ENCODE results near the gene ANKRD27.
"Not testable (repeated sequence)": the region's sequence is repeated elsewhere in the genome, so short reads cannot be mapped to it uniquely, and the experiment has no call there.

Gene ANKRD27

GRCh38 chr19:32688311-32688710 is 13.3 kb upstream of the ANKRD27 start:
- DNase-seq (ENCODE audit: low spot score) = no peak

GRCh38 chr19:32687681-32688080 is 12.7 kb upstream of the ANKRD27 start:
- no peak for DNase-seq (ENCODE audit: low spot score)

- DNase-seq (ENCODE audit: low spot score) = no peak
These were observed 12.0 kb upstream of the ANKRD27 start for GRCh38 chr19:32686847-32687475.

GRCh38 chr19:32682317-32682716 is 7.3 kb upstream of the ANKRD27 start:
- no peak for DNase-seq (ENCODE audit: low spot score)

- no peak for DNase-seq (ENCODE audit: low spot score)
These were observed 6.0 kb upstream of the ANKRD27 start for GRCh38 chr19:32680986-32681385.

GRCh38 chr19:32677657-32678056 is 2.7 kb upstream of the ANKRD27 start:
- DNase-seq (ENCODE audit: low spot score) = no peak

GRCh38 chr19:32676895-32677359 is 1.9 kb upstream of the ANKRD27 start:
- no peak for DNase-seq (ENCODE audit: low spot score)

- no peak for DNase-seq (ENCODE audit: low spot score)
These were observed 1.4 kb upstream of the ANKRD27 start for GRCh38 chr19:32676186-32676894.

GRCh38 chr19:32675720-32676185 is 773 bp upstream of the ANKRD27 start, which contains the start of gene RGS9BP:
Gene RGS9BP, plus strand, starts transcription at chr19:32675848. Its CDS starts 416 bp downstream, at chr19:32676264.
- DNase-seq (ENCODE audit: low spot score) = peak; percentile 65

- no peak for DNase-seq (ENCODE audit: low spot score)
These were observed 638 bp downstream of the ANKRD27 start for GRCh38 chr19:32674153-32674930.

- no peak for DNase-seq (ENCODE audit: low spot score)
These were observed 1.4 kb downstream of the ANKRD27 start for GRCh38 chr19:32673573-32673972.

- no peak for DNase-seq (ENCODE audit: low spot score)
These were observed 2.1 kb downstream of the ANKRD27 start for GRCh38 chr19:32672841-32673240.

- DNase-seq (ENCODE audit: low spot score) = no peak
These were observed 2.9 kb downstream of the ANKRD27 start for GRCh38 chr19:32671883-32672593.

GRCh38 chr19:32669310-32669709 is 5.7 kb downstream of the ANKRD27 start:
- DNase-seq (ENCODE audit: low spot score) = no peak

GRCh38 chr19:32666084-32666483 is 8.9 kb downstream of the ANKRD27 start:
- no peak for DNase-seq (ENCODE audit: low spot score)

- no peak for DNase-seq (ENCODE audit: low spot score)
These were observed 12.8 kb downstream of the ANKRD27 start for GRCh38 chr19:32662186-32662585.

- no peak for DNase-seq (ENCODE audit: low spot score)
These were observed 13.7 kb downstream of the ANKRD27 start for GRCh38 chr19:32661318-32661717.

GRCh38 chr19:32658527-32658926 is 16.5 kb downstream of the ANKRD27 start:
- DNase-seq (ENCODE audit: low spot score) = no peak

GRCh38 chr19:32658075-32658474 is 16.9 kb downstream of the ANKRD27 start:
- no peak for DNase-seq (ENCODE audit: low spot score)

GRCh38 chr19:32656379-32656778 is 18.6 kb downstream of the ANKRD27 start:
- DNase-seq (ENCODE audit: low spot score) = not testable (repeated sequence)

- DNase-seq (ENCODE audit: low spot score) = no peak
These were observed 21.4 kb downstream of the ANKRD27 start for GRCh38 chr19:32653599-32653915.
